Stimulated activated naive CD4-positive, alpha-beta T cell (primary cell): Measurements from ENCODE around the gene ATP1A4.
"Not testable (repeated sequence)": the region's sequence is repeated elsewhere in the genome, so short reads cannot be mapped to it uniquely, and the experiment has no call there.

Experiments used
- DNase-seq, 6 experiments: peaks; one replicate each; lab custom pipeline; 2025; lab: John Stamatoyannopoulos, UW

Gene ATP1A4

DNA sequence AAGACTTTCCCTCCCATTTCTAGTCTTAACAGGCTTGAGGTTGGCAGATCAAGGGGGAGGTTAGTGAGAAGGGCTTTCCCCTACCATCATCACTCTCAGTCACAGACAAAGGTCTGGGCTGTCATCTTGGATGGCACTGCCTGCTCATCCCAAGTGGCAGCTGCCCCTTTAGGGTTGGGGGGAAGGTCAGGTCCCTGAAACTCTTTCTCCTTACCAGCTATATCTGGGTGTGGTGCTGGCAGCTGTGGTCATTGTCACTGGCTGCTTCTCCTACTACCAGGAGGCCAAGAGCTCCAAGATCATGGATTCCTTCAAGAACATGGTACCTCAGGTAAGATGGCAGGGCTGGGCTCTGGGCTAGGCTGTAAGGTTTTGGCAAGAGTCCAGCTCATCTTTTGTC is 27.7 kb upstream of the ATP1A4 start:
- no peak for DNase-seq

DNA sequence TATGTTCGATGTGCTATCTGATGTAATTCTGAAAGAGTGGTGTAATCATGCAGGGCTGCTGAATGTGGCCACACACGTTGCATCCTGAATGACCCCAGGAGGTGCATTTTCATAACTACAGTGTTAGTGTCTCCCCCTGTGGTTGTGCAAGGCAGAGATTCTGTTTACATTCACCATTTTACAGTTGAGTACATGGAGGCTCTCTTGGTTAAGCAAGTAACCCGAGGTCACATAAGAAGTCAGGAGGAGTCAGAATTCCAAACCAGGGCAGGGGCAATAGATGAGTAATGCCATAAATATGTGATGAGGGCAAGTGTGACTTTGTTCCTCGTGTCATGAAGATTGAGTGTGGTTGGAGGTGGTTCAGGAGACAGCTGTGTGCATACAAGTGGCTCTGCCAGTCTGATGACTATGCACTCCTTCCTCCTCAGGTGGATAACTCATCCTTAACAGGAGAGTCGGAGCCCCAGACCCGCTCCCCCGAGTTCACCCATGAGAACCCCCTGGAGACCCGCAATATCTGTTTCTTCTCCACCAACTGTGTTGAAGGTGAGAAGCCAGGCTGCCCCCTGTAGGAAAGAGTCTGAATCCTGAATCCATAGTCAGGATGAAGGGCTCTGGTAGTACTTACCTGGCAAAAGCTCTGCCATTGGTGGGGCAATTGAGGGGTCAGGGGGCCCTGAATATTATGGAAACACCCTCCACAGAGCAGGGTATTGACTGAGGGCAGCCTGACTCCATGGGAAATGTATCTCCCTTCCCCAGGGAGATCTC is 26.5 kb upstream of the ATP1A4 start:
- no peak for DNase-seq

DNA sequence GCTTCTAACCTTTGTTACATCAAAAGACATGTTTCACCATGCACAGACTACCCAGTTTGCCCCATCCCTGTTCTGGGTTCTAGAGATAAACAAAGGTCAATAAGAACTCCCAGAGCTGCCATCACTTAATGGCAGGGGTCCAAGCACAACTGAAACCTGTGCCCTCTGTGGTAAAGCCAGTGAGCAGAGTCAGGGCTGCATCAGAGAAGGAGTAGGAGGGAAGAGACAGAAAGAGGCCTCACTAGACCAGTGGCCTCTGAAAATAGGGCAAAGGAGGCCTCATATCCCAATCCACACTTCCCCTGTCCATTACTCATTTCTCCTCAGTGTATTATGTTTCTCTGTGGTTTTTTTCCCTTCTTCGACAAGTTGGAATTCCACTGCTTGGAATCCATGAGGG is 25.7 kb upstream of the ATP1A4 start:
- DNase-seq = no peak

DNA sequence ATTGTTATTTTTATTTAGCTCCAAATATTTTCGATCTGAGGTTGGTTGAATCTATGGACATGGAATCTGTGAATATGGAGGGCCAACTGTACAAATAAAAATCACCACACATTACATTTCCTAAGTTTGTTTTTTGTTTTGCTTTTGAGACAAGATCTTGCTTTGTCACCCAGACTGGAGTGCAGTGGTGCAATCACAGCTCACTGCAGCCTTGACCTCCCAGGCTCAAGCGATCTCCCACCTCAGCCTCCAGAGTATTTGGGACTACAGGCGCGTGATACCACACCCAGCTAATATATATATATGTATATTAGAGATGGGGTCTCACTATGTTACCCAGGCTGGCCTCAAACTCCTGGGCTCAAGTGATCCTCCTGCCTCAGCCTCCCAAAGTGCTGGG is 25.1 kb upstream of the ATP1A4 start:
- DNase-seq = not testable (repeated sequence)

DNA sequence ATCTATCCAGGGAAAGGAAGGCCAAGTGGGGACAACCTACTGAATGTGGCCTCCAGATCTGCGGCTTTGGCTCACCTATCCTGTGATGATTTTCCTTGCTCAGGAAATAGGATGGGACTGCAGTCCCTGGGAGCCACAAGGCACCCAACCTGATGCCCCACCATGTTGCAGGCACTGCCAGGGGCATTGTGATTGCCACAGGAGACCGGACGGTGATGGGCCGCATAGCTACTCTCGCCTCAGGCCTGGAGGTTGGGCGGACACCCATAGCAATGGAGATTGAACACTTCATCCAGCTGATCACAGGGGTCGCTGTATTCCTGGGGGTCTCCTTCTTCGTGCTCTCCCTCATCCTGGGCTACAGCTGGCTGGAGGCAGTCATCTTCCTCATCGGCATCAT is 24.0 kb upstream of the ATP1A4 start:
- no peak for DNase-seq

DNA sequence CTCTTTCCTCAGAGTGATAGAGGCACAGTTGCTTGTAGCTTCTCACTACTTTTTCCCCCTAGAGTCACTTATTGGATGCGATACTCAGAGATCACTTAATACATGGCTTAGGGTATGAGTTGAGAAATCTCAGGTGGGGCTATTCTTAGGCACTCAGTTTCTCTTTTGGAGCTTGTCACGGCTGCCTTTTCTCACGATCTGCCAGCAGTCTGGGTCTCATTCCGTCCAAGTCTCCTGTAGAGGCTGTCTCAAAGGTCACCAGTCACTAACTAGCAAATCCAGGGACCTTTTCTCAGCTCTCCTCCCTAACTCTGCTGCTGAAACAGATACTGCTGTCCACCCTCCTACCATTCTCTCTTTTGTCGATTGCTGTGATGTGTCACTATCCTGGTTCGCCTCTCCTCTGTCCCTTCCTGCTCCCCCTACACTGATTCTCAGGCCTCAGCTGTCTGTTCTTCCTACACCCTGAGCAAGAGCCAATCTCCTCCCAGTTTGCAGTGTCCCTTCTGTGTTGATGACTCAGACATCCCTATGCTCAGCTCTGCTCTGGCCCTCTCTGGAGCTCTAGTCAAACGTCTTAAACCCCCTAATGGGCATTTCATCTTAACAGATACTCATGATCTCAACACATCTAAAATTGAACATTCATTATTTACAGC is 23.4 kb upstream of the ATP1A4 start:
- DNase-seq = no peak

DNA sequence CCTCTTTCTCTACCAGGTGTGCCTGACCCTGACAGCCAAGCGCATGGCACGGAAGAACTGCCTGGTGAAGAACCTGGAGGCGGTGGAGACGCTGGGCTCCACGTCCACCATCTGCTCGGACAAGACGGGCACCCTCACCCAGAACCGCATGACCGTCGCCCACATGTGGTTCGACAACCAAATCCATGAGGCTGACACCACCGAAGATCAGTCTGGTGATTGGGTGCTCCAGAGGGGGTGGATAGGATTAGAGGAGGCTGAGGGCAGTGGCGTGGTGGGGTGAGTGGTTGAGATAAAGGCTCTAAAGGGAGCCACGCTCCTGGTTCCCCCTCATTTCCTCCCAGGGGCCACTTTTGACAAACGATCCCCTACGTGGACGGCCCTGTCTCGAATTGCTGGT is 22.8 kb upstream of the ATP1A4 start:
- DNase-seq = no peak

DNA sequence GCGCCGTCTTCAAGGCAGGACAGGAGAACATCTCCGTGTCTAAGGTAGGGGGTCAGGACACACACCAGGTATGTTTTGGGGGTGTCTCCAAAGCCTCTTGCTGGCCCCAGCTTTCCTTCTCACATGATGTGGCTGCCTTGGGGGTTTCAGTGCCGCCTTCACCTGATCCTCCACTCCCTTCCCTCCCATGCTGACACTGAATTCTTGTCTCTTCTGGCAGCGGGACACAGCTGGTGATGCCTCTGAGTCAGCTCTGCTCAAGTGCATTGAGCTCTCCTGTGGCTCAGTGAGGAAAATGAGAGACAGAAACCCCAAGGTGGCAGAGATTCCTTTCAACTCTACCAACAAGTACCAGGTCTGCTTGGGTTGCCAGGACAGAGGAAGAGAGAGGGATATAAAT is 22.4 kb upstream of the ATP1A4 start:
- DNase-seq = no peak

DNA sequence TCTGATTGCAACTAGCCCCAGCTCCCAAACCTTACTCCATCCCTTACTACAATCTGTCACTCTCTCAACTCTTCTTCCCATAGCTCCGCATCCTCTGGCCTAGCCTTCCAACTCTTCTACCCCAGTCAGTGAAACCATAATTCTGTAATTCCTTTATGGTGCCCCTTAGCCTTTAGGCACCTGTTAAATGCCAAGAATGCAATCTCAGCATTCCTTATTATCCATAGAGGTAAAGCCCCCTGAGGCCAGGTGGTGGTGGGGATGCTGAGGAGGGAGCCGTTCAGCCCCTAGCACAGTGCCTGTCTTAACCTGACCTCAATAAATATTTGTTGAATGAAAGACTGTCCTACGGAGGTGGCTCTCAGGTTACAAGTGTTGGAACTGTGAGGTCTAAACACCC is 21.8 kb upstream of the ATP1A4 start:
- no peak for DNase-seq

DNA sequence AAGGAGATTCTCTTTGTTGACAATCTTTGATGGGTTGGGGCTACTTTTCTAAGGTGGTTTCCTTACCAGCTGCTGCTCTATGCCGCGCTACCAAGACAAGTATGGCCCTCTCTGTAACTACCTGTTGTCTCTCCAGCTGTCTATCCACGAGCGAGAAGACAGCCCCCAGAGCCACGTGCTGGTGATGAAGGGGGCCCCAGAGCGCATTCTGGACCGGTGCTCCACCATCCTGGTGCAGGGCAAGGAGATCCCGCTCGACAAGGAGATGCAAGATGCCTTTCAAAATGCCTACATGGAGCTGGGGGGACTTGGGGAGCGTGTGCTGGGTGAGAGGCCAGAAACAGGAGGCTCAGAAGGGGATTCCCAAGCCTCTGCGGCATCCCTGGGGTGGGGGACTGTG is 21.4 kb upstream of the ATP1A4 start:
- no peak for DNase-seq

DNA sequence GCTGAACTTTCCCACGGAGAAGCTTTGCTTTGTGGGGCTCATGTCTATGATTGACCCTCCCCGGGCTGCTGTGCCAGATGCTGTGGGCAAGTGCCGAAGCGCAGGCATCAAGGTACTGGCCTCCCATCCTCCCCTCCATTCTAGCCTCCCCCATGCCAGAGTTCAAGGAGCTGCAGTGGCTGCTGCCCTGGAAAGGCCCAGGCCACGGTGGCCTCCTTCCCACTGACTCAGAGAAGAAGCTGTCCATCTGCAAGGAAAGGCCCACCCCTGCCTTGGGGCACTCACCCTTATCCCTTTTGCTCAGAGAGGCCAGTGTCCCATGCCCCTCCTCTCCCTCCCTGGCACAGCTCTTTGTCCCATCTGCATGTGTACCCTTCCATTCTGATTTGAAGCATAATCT is 20.9 kb upstream of the ATP1A4 start:
- no peak for DNase-seq

DNA sequence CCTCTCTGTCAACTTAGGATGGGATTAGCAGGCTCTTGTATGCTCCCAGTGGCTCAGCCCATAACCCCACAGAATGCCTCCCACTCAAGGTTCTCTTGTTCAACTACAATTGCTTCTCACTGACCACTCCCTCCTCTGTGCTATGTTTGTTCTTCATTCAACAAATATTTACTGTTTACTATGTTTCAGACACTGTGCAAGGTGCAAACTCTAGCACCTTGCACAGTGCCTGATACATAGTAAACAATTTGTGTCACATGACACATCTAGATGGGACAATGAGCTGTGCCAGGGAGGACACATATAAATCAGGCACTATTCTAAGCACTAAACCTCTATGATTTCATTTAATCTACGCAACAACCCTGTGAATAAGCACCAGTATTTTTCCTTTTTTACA is 20.5 kb upstream of the ATP1A4 start:
- DNase-seq = no peak

DNA sequence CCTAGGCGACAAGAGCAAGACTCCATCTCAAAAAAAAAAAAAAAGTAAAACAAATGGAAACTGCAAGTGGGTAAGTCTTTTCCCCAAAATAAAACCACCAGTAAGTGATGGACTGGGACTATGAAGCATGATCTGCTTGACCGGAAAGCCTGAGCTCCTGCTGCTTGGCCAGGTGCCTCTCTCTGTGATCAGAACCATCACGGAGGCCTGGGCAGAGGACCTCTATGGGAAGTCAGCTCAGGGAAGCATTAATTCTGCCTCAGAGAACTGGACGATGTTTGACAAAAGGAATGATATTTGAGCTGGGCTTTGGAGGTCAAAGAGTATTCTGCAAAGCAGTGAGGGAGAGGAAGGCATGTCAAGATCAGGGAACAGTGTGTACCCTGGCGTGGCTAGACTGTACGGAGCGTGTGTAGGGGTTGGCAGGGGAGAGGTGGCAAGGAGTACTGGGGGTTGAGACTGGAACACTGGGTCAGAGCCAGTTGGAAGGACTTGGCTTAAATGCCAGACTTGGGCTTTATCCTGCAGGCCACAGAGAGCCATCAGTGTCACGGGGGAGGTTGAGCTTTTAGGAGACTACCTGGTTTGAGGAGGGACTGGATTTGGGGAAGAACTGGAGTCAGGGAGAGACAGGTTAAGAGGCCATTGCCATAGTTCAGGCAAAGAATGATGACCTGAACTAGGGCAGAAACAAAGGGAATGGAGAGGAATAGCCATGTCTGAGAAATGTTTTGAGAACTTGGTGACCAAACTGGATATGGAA is 19.4 kb upstream of the ATP1A4 start:
- DNase-seq = no peak

DNA sequence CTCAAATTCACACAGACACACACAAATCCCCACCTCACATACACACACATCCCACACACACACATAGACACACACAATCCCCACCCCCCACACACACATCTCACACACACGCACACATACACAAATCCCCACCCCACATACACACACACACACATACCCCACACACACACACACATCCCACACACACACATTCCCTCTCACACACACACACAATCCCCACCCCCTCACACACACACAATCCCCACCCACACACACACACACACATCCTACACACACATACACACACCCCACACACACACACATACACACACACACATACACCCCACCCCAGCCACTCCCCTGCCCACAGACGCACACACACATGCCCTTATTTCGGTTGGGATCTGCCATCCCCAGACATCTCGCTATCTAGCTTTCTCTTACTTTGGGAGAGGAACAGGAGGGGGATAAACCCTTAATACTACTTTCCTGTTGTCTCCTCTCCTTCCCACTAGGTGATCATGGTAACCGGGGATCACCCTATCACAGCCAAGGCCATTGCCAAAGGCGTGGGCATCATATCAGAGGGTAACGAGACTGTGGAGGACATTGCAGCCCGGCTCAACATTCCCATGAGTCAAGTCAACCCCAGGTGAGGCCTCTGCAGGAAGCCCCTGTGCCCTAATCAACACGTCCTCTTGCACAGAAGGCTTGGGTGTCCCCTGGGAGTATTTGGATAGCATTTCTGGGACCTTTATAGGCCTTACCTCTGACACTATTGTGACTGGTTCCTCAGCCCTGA is 17.2 kb upstream of the ATP1A4 start:
- no peak for DNase-seq

DNA sequence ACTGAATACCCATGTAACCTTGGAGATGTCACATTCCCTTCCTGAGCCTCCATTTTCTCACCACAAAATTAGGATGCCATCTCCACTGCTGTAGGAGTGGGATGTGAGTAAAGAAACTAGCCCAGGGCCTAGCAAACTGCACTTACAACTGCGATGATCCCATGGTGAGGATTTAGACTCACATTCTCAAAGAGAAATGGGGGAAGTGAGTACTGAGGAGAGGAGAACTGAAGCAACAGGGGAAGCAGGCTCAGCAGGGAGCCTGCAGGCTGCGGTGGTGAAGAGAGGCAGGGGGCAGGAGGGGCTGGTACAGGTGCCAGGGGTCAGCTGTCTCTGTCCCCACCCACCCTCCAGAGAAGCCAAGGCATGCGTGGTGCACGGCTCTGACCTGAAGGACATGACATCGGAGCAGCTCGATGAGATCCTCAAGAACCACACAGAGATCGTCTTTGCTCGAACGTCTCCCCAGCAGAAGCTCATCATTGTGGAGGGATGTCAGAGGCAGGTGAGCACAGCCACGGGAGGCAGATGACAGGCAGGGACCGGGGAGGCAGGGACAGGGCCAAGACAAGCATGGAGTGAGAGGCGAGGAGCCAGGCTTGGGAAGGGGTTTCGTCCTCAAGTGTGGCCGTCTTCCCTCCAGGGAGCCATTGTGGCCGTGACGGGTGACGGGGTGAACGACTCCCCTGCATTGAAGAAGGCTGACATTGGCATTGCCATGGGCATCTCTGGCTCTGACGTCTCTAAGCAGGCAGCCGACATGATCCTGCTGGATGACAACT is 16.4 kb upstream of the ATP1A4 start:
- no peak for DNase-seq

DNA sequence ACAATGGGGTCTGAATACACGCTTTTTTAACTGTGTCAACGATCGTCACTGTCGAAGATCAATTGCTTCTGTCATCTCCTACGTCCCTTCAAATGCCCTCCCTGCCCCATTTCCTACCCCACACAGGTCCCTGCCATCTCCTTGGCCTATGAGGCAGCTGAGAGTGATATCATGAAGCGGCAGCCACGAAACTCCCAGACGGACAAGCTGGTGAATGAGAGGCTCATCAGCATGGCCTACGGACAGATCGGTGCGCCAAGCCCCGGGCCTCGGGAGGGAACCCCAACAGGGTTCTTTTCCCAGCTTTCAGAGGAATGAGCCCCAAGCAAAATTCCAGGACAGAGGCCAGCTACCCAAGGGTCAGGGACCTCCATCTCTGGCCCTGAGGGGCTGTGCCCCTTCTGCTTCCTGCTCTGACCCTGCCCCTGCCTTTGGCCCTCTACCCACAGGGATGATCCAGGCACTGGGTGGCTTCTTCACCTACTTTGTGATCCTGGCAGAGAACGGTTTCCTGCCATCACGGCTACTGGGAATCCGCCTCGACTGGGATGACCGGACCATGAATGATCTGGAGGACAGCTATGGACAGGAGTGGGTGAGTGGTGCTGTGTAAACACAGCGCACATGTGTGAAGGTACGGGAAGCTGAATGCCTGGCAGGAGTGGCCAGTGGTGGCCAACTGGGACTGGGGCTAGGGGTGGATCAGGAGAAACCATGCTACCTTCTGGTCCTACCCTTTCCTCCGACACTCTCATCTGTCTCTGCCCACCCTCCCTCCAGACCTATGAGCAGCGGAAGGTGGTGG is 15.1 kb upstream of the ATP1A4 start:
- DNase-seq = no peak

DNA sequence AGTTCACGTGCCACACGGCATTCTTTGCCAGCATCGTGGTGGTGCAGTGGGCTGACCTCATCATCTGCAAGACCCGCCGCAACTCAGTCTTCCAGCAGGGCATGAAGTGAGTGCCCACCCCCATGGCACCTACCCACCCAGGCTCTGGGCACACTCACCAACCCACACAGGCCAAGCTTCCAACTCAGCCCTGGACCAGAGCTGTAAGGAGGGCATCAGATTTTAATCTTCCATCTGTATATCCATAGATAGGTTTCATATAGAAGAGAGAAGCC is 14.5 kb upstream of the ATP1A4 start:
- no peak for DNase-seq

DNA sequence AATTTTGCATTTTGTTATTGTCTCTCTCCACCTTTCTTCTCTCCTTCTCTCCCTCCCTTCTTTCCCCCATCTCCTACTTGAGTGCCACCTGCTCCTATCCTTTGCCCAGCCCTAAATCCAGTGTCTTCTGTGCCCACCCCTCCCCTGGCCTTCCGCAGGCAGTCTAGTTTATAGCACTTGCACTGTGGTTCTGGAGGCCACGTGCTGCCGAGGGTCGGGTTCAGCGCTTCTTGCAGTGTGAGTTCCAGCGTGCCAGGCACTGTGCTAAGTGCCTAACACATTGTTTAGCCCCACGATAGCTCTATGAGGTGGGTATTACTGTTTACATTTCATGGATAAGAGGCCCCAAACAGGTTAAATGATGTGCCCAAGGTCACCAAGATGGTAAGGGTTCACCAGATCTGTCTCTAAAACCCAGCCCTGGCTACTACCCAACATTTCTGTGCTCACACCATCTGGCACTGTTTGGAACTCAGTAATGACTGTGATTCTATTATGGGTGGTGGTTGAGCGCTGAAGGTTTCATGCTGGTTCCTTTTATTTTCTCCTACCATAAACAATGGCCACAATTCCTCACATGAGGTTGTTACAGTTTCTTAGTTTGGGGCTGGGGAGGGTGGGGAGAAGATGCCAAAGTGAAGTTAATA is 14.1 kb upstream of the ATP1A4 start:
- no peak for DNase-seq

DNA sequence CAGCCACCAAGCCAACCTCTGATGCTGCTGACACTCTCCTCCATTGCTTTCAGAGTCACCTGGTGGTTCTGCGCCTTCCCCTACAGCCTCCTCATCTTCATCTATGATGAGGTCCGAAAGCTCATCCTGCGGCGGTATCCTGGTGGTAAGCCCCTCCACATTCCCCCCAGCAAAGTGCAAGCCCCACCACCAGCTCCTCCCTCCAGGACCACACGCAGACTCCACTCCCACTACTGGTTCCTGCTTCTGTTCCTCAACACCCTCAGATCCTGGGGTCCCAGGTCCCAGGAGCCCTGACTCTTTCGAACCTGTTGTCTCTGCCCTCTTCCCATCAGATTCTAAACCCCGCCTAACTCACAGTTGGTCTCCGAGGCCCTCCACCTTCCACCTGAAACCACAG is 11.6 kb upstream of the ATP1A4 start:
- DNase-seq = no peak

DNA sequence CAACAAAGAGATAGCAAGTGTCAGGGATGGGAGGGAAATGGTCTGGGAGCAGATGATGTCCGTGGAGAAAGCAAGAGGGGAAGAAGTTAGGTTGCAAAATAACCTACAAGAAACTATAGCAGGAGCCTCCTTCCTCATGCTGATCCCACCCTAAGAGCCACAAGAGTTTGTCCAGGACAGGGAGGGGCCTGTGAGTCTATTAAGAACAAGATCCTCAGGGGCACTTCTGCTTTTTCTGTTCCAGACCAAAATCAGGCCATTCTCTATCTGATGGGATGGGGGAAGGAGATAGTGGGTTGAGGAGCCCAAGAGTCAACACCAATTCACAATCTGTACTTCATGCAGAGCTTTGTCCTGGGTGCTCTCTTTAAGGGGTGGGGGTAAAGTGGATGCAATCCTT is 7.7 kb upstream of the ATP1A4 start:
- no peak for DNase-seq

DNA sequence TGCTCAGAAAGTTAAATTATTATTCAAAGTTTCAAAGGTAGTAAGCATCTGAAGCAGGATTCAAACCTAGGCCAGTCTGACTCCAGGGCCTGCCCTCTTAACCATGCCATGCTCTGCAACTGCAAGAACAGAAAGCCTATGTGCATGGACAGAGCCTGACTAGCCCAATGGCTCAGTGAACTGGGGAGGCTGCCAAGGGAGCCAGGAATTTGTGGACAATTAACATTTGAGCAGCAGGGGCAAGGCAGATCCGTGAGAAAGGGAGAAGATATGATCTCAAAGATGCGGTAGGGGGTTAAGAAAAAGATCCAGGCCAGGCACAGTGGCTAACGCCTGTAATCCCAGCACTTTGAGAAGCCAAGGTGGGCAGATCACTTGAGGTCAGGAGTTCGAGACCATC is 6.5 kb upstream of the ATP1A4 start:
- no peak for DNase-seq
